HG03196 (cell line): ENCODE results near the gene PJA2.
"Not testable (repeated sequence)": the region's sequence is repeated elsewhere in the genome, so short reads cannot be mapped to it uniquely, and the experiment has no call there.

Source experiments
- ATAC-seq: cut with Tn5 transposase; IDR thresholded peaks from one replicate; pipeline ENCODE4 v1.9.1; 2021; ENCODE audit not compliant: unreplicated experiment

PJA2 gene

GRCh38 chr5:109409844-109410388 is at the start of gene PJA2:
Gene PJA2, minus strand, starts transcription at chr5:109409974. Its CDS starts 26,541 bp downstream, at chr5:109383433.
- ATAC-seq: peak; percentile 81

GRCh38 chr5:109455598-109456096 is 45.9 kb upstream of the PJA2 start:
- ATAC-seq: peak; percentile 99

- ATAC-seq: no peak
Measured at GRCh38 chr5:109454731-109455505, 45.1 kb upstream of the PJA2 start.

- ATAC-seq: no peak
Measured at GRCh38 chr5:109453251-109453650, 43.5 kb upstream of the PJA2 start.

GRCh38 chr5:109452661-109453060 is 42.9 kb upstream of the PJA2 start:
- no peak for ATAC-seq

GRCh38 chr5:109451146-109451545 is 41.4 kb upstream of the PJA2 start:
- no peak for ATAC-seq

- no peak for ATAC-seq
Measured at GRCh38 chr5:109450129-109450877, 40.5 kb upstream of the PJA2 start.

GRCh38 chr5:109448838-109449237 is 39.1 kb upstream of the PJA2 start:
- no peak for ATAC-seq

- no peak for ATAC-seq
Measured at GRCh38 chr5:109439590-109439989, 29.8 kb upstream of the PJA2 start.

- ATAC-seq: no peak
Measured at GRCh38 chr5:109426075-109426474, 16.3 kb upstream of the PJA2 start.

GRCh38 chr5:109425521-109425920 is 15.7 kb upstream of the PJA2 start:
- ATAC-seq: not testable (repeated sequence)

- ATAC-seq: no peak
Measured at GRCh38 chr5:109421956-109422355, 12.2 kb upstream of the PJA2 start.

- no peak for ATAC-seq
Measured at GRCh38 chr5:109418712-109419352, 9.1 kb upstream of the PJA2 start.

- no peak for ATAC-seq
Measured at GRCh38 chr5:109416882-109417281, 7.1 kb upstream of the PJA2 start.

- not testable (repeated sequence) for ATAC-seq
Measured at GRCh38 chr5:109413921-109414461, 4.2 kb upstream of the PJA2 start.

- ATAC-seq: no peak
Measured at GRCh38 chr5:109413458-109413857, 3.7 kb upstream of the PJA2 start.

GRCh38 chr5:109412981-109413402 is 3.2 kb upstream of the PJA2 start:
- ATAC-seq: no peak

- no peak for ATAC-seq
Measured at GRCh38 chr5:109411627-109412026, 1.9 kb upstream of the PJA2 start.

GRCh38 chr5:109411149-109411514 is 1.4 kb upstream of the PJA2 start:
- ATAC-seq: no peak

- peak; percentile 22 for ATAC-seq
Measured at GRCh38 chr5:109410389-109411148, 795 bp upstream of the PJA2 start.
